ENCODE measurements around the gene ATP11A. TPM values are rescaled to one million over a fixed set of nuclear protein-coding genes. Genes with fewer than 3 reads are reported as not detected.

ATP11A gene
- total and polyA plus RNA-seq, 2 donors (not counting 3 experiments of a cell fraction or from before 2014, with no cell fraction given) = 16.5 to 88.1 TPM

- H3K9ac ChIP-seq (replicated peaks; ENCODE audit: extremely low read depth, insufficient read depth, low read length) = no peak overlapping the region
- CTCF ChIA-PET = interaction anchor here (1.3 kb wide), 1 partner anchor 192 kb away, joined by 4 read pairs; no protein-coding TSS in a partner anchor
- H3K27ac ChIP-seq (ENCODE audit: insufficient read depth, low read depth, low read length) = no peak overlapping the region
- H3K9me1 ChIP-seq (replicated peaks; ENCODE audit: control insufficient read depth, extremely low read depth, insufficient read depth, low read length) = no peaks in the 10 kb centered on the region
- no peaks in the 10 kb centered on the region for H3K27me3 ChIP-seq (ENCODE audit: control insufficient read depth in 2 of 2, insufficient read depth in 2 of 2, low read length in 2 of 2)
- no peak for TF ChIP-seq EZH2 (IDR thresholded peaks at IDR 0.05; ENCODE audit: borderline replicate concordance, low read depth, low read length, severe bottlenecking)
- no peak for TF ChIP-seq JUN (IDR thresholded peaks at IDR 0.05; ENCODE audit: borderline replicate concordance, insufficient read depth, insufficient read length, low read depth)
- no peak for TF ChIP-seq POLR2A (IDR thresholded peaks at IDR 0.05; ENCODE audit: low read depth, low read length)
- no peak for TF ChIP-seq POLR2AphosphoS5 (IDR thresholded peaks at IDR 0.05; ENCODE audit: insufficient read depth, low read depth, low read length)
- TF ChIP-seq FOS (IDR thresholded peaks at IDR 0.05; ENCODE audit: borderline replicate concordance, insufficient read depth, low read length) = no peak
- no peak for TF ChIP-seq GATA2 (IDR thresholded peaks at IDR 0.05; ENCODE audit: insufficient read depth, insufficient read length, low read depth, low read length)
- no peak for TF ChIP-seq MAX (IDR thresholded peaks at IDR 0.05; ENCODE audit: insufficient read depth, insufficient read length)
- no peak for TF ChIP-seq MYC (IDR thresholded peaks at IDR 0.05; ENCODE audit: low read depth, low read length)
- TF ChIP-seq CTCF (IDR thresholded peaks at IDR 0.05; ENCODE audit: extremely low read depth in 1 of 2, insufficient read depth in 1 of 2, low read depth in 1 of 2, low read length in 2 of 2) = no peak
- dilution Hi-C loops (cut with MboI; ENCODE audit: extremely low pct_ligation_motif_present, low sequenced_read_pairs) = no loop called here
- H3K4me3 ChIP-seq (replicated peaks in 1 of 3; ENCODE audit: insufficient read depth in 1 of 3, low read depth in 1 of 3, low read length in 3 of 3) = no peak overlapping the region
- FAIRE-seq (no peak), DNase-seq (ENCODE audit: low read depth, low spot score) (no peak)
- no TSS peak for BruUV-seq (replicated peaks)
- H2AFZ ChIP-seq (ENCODE audit: low read depth, low read length) = no peak overlapping the region
- no peak overlapping the region for H3K4me2 ChIP-seq (ENCODE audit: insufficient read depth, low read length)
- POLR2A ChIA-PET = no interaction called here
- intact Hi-C loops (cut with micrococcal nuclease) = no loop called here
- H4K20me1 ChIP-seq (replicated peaks; ENCODE audit: control insufficient read depth, extremely low read depth, insufficient read depth, low read length) = no peaks in the 10 kb centered on the region
- no peaks in the 10 kb centered on the region for H3K9me3 ChIP-seq (replicated peaks; ENCODE audit: control insufficient read depth, insufficient read depth, low read length)
- H3K36me3 ChIP-seq (ENCODE audit: control insufficient read depth in 2 of 2, extremely low read depth in 1 of 2, insufficient read depth in 2 of 2, low read length in 2 of 2) = peaks cover 2 to 48% of the 10 kb centered on the region in 2 experiments
- no peaks in the 10 kb centered on the region for H3K4me1 ChIP-seq (ENCODE audit: control insufficient read depth, extremely low read depth, insufficient read depth, low read length)
- H3K79me2 ChIP-seq (ENCODE audit: control insufficient read depth, insufficient read depth, low read length) = no peaks in the 10 kb centered on the region
These were observed 143.0 kb downstream of the ATP11A start for GRCh38 chr13:112832811-112833210.

Measured in endothelial cell of umbilical vein (primary cell).